H1 (cell line): Measurements from ENCODE around the gene ZNF469. TPM values are rescaled to one million over a fixed set of nuclear protein-coding genes. Genes with fewer than 3 reads are reported as not detected.

Experiments used
- CHD1 ChIP-seq: IDR thresholded peaks from 2 replicates; pipeline ENCODE4 v1.6.1; 2012; ENCODE audit warnings: low read depth, low read length, improper control_type of control experiment
- GTF2F1 ChIP-seq: IDR thresholded peaks from 2 replicates; pipeline ENCODE4 v1.6.1; 2012; ENCODE audit warnings: low read depth, low read length, improper control_type of control experiment, borderline replicate concordance
- KDM4A ChIP-seq: IDR thresholded peaks from one replicate; pipeline ENCODE4 v1.7.1; 2012; ENCODE audit warnings: low read depth, mild to moderate bottlenecking, moderate library complexity, low read length, inconsistent platforms; ENCODE audit not compliant: severe bottlenecking
- KDM5A ChIP-seq: fragments of 200-600 bp; IDR thresholded peaks from 2 replicates; pipeline ENCODE4 v1.7.1; 2012; ENCODE audit warnings: mild to moderate bottlenecking, low read length, inconsistent platforms, mixed read lengths
- SP1 ChIP-seq: IDR thresholded peaks from 2 replicates; pipeline ENCODE4 v1.6.1; 2011; ENCODE audit warnings: low read depth, low read length
- USF2 ChIP-seq: IDR thresholded peaks from 2 replicates; pipeline ENCODE4 v1.6.1; 2011; ENCODE audit warnings: low read length, improper control_type of control experiment
- polyA plus RNA-seq, 7 experiments: library from polyadenylated mRNA; depleted of rRNA in 3 of 7; stranded (reverse) in 5 of 7; unstranded in 2 of 7; fragments of >200 nt in 5 of 7; fragments of 200-250 nt in 2 of 7; gene quantifications; 1 replicate in 5 of 7; 2 replicates in 1 of 7; 4 replicates in 1 of 7; pipeline versions ENCODE4 v1.2.1 to v1.2.3, GENCODE V29; 2011 to 2013; ENCODE audit warnings: missing spikeins in 2 of 7, mixed read lengths in 2 of 7
- total RNA-seq: library from RNA; stranded (reverse); fragmentation: NEBNext Ultra II Directional; extraction: Animal tissue kit (Norgen Biotek cat#: 25700); gene quantifications from 2 replicates; pipeline ENCODE4 v1.2.1, GENCODE V29; 2021

Gene ZNF469
- total and polyA plus RNA-seq, 2 of the 8 experiments (the other 6 are each of a cell fraction or from before 2014, with no cell fraction given), result 0.30 to 1.8 TPM

GRCh38 chr16:88389191-88389590, 6.4 kb downstream of the ZNF469 start (continued):
- TF ChIP-seq GTF2F1 (no peak), USF2 (no peak), CHD1 (no peak), KDM4A (no peak), KDM5A (no peak), SP1 (no peak)
- TF ChIP-seq, all 59 proteins: peak for 0
